HepG2 (cell line): ENCODE data around the gene ITPK1.

Experiments
- EZH2 ChIP-seq: conservative IDR thresholded peaks from 2 replicates; pipeline ENCODE4 v1.6.1; 2012; ENCODE audit warnings: mild to moderate bottlenecking, low read depth, low read length, moderate library complexity
- JUND ChIP-seq: sonication (generic); formaldehyde crosslinking; IDR thresholded peaks from 2 replicates; pipeline ENCODE4 v1.8.0; 2022; ENCODE audit warnings: mild to moderate bottlenecking, missing genetic modification reagents
- KDM1A ChIP-seq: IDR thresholded peaks from 2 replicates; pipeline ENCODE4 v1.6.1; 2016; ENCODE audit warnings: missing compliant biosample characterization
- MXI1 ChIP-seq: IDR thresholded peaks from 3 replicates; pipeline ENCODE4 v1.6.1; 2012; ENCODE audit warnings: low read depth, low read length, inconsistent platforms, borderline replicate concordance
- RAD21 ChIP-seq: fragments of 450-650 bp; formaldehyde crosslinking; IDR thresholded peaks from 2 replicates; pipeline ENCODE4 v1.5.0; 2020; ENCODE audit warnings: mild to moderate bottlenecking
- SMAD1 ChIP-seq: sonication (generic); formaldehyde crosslinking; IDR thresholded peaks from 2 replicates; pipeline ENCODE4 v1.4.0; 2020; ENCODE audit warnings: missing genetic modification reagents, low read depth, mild to moderate bottlenecking, borderline replicate concordance
- SMAD3 ChIP-seq: sonication (generic); formaldehyde crosslinking; IDR thresholded peaks from 2 replicates; pipeline ENCODE4 v1.4.0; 2020; ENCODE audit warnings: missing genetic modification reagents
- SPEN ChIP-seq: sonication (generic); formaldehyde crosslinking; IDR thresholded peaks from 2 replicates; pipeline ENCODE4 v1.5.1; 2020; ENCODE audit warnings: low read depth, mild to moderate bottlenecking, missing genetic modification reagents
- TRIM24 ChIP-seq: sonication (generic); formaldehyde crosslinking; IDR thresholded peaks from 2 replicates; pipeline ENCODE4 v1.8.0; 2022; ENCODE audit warnings: mild to moderate bottlenecking, missing genetic modification reagents
- ZFP1 ChIP-seq: IDR thresholded peaks from 2 replicates; pipeline ENCODE4 v1.6.1; 2016
- ZFP41 ChIP-seq: sonication (generic); formaldehyde crosslinking; IDR thresholded peaks from 2 replicates; pipeline ENCODE4 v1.4.0; 2020; ENCODE audit warnings: mild to moderate bottlenecking, missing genetic modification reagents, borderline replicate concordance
- ZNF317 ChIP-seq: sonication (generic); formaldehyde crosslinking; IDR thresholded peaks from 2 replicates; pipeline ENCODE4 v1.5.0; 2020; ENCODE audit warnings: mild to moderate bottlenecking, missing genetic modification reagents
- ZNF768 ChIP-seq: sonication (generic); formaldehyde crosslinking; IDR thresholded peaks from 2 replicates; pipeline ENCODE4 v1.4.0; 2020; ENCODE audit warnings: missing genetic modification reagents
- ZNF879 ChIP-seq: sonication (generic); formaldehyde crosslinking; IDR thresholded peaks from 2 replicates; pipeline ENCODE4 v1.8.1; 2023; ENCODE audit warnings: missing genetic modification reagents

- TF ChIP-seq ZFP1 (CRISPR knock-in tag), result no peak
- TF ChIP-seq ZNF317, result no peak
- TF ChIP-seq SPEN (CRISPR knock-in tag), result no peak
- TF ChIP-seq SMAD3 (CRISPR knock-in tag), result no peak
- no peak for TF ChIP-seq EZH2
- no peak for TF ChIP-seq ZNF879 (CRISPR knock-in tag)
- TF ChIP-seq TRIM24 (CRISPR knock-in tag), result no peak
- TF ChIP-seq KDM1A, result no peak
- no peak for TF ChIP-seq SMAD1
- no peak for TF ChIP-seq RAD21 (CRISPR knock-in tag)
- no peak for TF ChIP-seq ZFP41
- no peak for TF ChIP-seq ZNF768 (CRISPR knock-in tag)
- no peak for TF ChIP-seq JUND (CRISPR knock-in tag)
- no peak for TF ChIP-seq MXI1
These were observed 176.0 kb downstream of the ITPK1 start for GRCh38 chr14:92939699-92940098.
